H1 (cell line): ENCODE data around the gene GPATCH2. TPM values are rescaled to one million over a fixed set of nuclear protein-coding genes. Genes with fewer than 3 reads are reported as not detected.

Experiments
- ATF3 ChIP-seq: IDR thresholded peaks from 2 replicates; pipeline ENCODE4 v1.6.1; 2011; ENCODE audit warnings: low read depth, mild to moderate bottlenecking, low read length; ENCODE audit not compliant: insufficient read depth
- CBX8 ChIP-seq: fragments of 300-800, 300-1000 bp; sonication (generic); IDR thresholded peaks from 2 replicates; pipeline ENCODE4 v1.7.1; 2016; ENCODE audit warnings: low read depth, low read length, borderline replicate concordance
- CHD1 ChIP-seq: IDR thresholded peaks from 2 replicates; pipeline ENCODE4 v1.6.1; 2012; ENCODE audit warnings: low read depth, low read length, improper control_type of control experiment
- CREB1 ChIP-seq: IDR thresholded peaks from 2 replicates; pipeline ENCODE4 v1.6.1; 2012; ENCODE audit warnings: inconsistent platforms
- E2F6 ChIP-seq: IDR thresholded peaks from 2 replicates; pipeline ENCODE4 v1.6.1; 2012; ENCODE audit warnings: inconsistent platforms
- EP300 ChIP-seq, 2 experiments: IDR thresholded peaks; 1 replicate in 1 of 2; 2 replicates in 1 of 2; pipeline ENCODE4 v1.6.1; 2011 to 2012; ENCODE audit warnings: low read depth in 2 of 2, low read length in 2 of 2, mild to moderate bottlenecking in 2 of 2, borderline replicate concordance in 1 of 2, inconsistent platforms in 1 of 2, moderate library complexity in 1 of 2
- GABPA ChIP-seq: IDR thresholded peaks from 2 replicates; pipeline ENCODE4 v1.6.1; 2011; ENCODE audit warnings: mild to moderate bottlenecking, low read length, moderate library complexity, borderline replicate concordance; ENCODE audit not compliant: insufficient read depth
- KDM5A ChIP-seq: fragments of 200-600 bp; IDR thresholded peaks from 2 replicates; pipeline ENCODE4 v1.7.1; 2012; ENCODE audit warnings: mild to moderate bottlenecking, low read length, inconsistent platforms, mixed read lengths
- MAFK ChIP-seq: IDR thresholded peaks from 2 replicates; pipeline ENCODE4 v1.6.1; 2012; ENCODE audit warnings: low read depth, mild to moderate bottlenecking, improper control_type of control experiment, low read length
- MAX ChIP-seq: IDR thresholded peaks from 2 replicates; pipeline ENCODE4 v1.6.1; 2012; ENCODE audit warnings: inconsistent platforms
- POLR2AphosphoS5 ChIP-seq: IDR thresholded peaks from 2 replicates; pipeline ENCODE4 v1.6.1; 2011; ENCODE audit warnings: low read depth, low read length
- RXRA ChIP-seq: IDR thresholded peaks from 2 replicates; pipeline ENCODE4 v1.6.1; 2011; ENCODE audit warnings: low read depth, mild to moderate bottlenecking, low read length, moderate library complexity; ENCODE audit not compliant: insufficient read depth
- SAP30 ChIP-seq: fragments of 300-600 bp; sonication (generic); IDR thresholded peaks from 2 replicates; pipeline ENCODE4 v1.7.1; 2012; ENCODE audit warnings: low read length, moderate library complexity, mild to moderate bottlenecking, inconsistent platforms; ENCODE audit not compliant: insufficient read depth, insufficient replicate concordance
- SIN3A ChIP-seq, 2 experiments: IDR thresholded peaks in 1 of 2; conservative IDR thresholded peaks in 1 of 2; 2 replicates each; pipeline ENCODE4 v1.6.1; 2011 to 2012; ENCODE audit warnings: low read length in 2 of 2, improper control_type of control experiment in 1 of 2, low read depth in 1 of 2, mild to moderate bottlenecking in 1 of 2
- SIRT6 ChIP-seq: IDR thresholded peaks from one replicate; pipeline ENCODE4 v1.7.1; 2012; ENCODE audit warnings: low read length, inconsistent platforms
- SIX5 ChIP-seq: IDR thresholded peaks from 2 replicates; pipeline ENCODE4 v1.6.1; 2011; ENCODE audit warnings: mild to moderate bottlenecking, low read depth, low read length
- SP1 ChIP-seq: IDR thresholded peaks from 2 replicates; pipeline ENCODE4 v1.6.1; 2011; ENCODE audit warnings: low read depth, low read length
- TBP ChIP-seq: IDR thresholded peaks from 2 replicates; pipeline ENCODE4 v1.6.1; 2011; ENCODE audit warnings: low read depth, low read length, improper control_type of control experiment
- TCF12 ChIP-seq: IDR thresholded peaks from 2 replicates; pipeline ENCODE4 v1.6.1; 2011; ENCODE audit warnings: low read depth, mild to moderate bottlenecking, low read length
- polyA plus RNA-seq, 7 experiments: library from polyadenylated mRNA; depleted of rRNA in 3 of 7; stranded (reverse) in 5 of 7; unstranded in 2 of 7; fragments of >200 nt in 5 of 7; fragments of 200-250 nt in 2 of 7; gene quantifications; 1 replicate in 5 of 7; 2 replicates in 1 of 7; 4 replicates in 1 of 7; pipeline versions ENCODE4 v1.2.1 to v1.2.3, GENCODE V29; 2011 to 2013; ENCODE audit warnings: missing spikeins in 2 of 7, mixed read lengths in 2 of 7
- total RNA-seq: library from RNA; stranded (reverse); fragmentation: NEBNext Ultra II Directional; extraction: Animal tissue kit (Norgen Biotek cat#: 25700); gene quantifications from 2 replicates; pipeline ENCODE4 v1.2.1, GENCODE V29; 2021
- TF ChIP-seq, protein P1 (sequence below): IDR thresholded peaks from 2 replicates; pipeline ENCODE4 v1.6.1; 2012; ENCODE audit warnings: low read length, inconsistent platforms

GPATCH2 gene
- total and polyA plus RNA-seq, 2 of the 8 experiments (the other 6 are each of a cell fraction or from before 2014, with no cell fraction given) = 3.9 to 13.1 TPM

- TF ChIP-seq SIRT6 = no peak
- no peak for TF ChIP-seq SP1
- peak; percentile 93 for TF ChIP-seq POLR2AphosphoS5
- peak; percentile 77; the same call in 1 of the 2 replicates for TF ChIP-seq GABPA
- 0 out of 2 replicates have a peak, but pooled peaks have one; percentile 6 for TF ChIP-seq CREB1
- no peak for TF ChIP-seq TCF12
- TF ChIP-seq MAFK = no peak
- peak; percentile 73 for TF ChIP-seq TBP
- TF ChIP-seq SIN3A (conservative IDR thresholded peaks at IDR 0.05 in 1 of 2, IDR thresholded peaks at IDR 0.05 in 1 of 2; ENCODE audit: low read depth in 1 of 2, low read length in 2 of 2) = peak in 1 of 2 experiments; percentile 81; a peak in 2 of 4 replicates
- TF ChIP-seq CBX8 = no peak
- TF ChIP-seq KDM5A = no peak
- TF ChIP-seq E2F6 = peak; percentile 42; the same call in 1 of the 2 replicates
- peak; percentile 52 for TF ChIP-seq SIX5
- TF ChIP-seq CHD1 = peak; percentile 94
- TF ChIP-seq RXRA = no peak
- TF ChIP-seq SAP30 = peak; percentile 93
- TF ChIP-seq, protein P1, sequence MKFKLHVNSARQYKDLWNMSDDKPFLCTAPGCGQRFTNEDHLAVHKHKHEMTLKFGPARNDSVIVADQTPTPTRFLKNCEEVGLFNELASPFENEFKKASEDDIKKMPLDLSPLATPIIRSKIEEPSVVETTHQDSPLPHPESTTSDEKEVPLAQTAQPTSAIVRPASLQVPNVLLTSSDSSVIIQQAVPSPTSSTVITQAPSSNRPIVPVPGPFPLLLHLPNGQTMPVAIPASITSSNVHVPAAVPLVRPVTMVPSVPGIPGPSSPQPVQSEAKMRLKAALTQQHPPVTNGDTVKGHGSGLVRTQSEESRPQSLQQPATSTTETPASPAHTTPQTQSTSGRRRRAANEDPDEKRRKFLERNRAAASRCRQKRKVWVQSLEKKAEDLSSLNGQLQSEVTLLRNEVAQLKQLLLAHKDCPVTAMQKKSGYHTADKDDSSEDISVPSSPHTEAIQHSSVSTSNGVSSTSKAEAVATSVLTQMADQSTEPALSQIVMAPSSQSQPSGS = no peak
- peak in 1 of 2 experiments; percentile 98; a peak in 2 of 3 replicates for TF ChIP-seq EP300 (IDR thresholded peaks at IDR 0.05; ENCODE audit: borderline replicate concordance in 1 of 2, low read depth in 2 of 2, low read length in 2 of 2)
- TF ChIP-seq MAX = peak; percentile 75
- TF ChIP-seq ATF3 = no peak
These were observed at the start of gene GPATCH2, which contains the start of gene SPATA17 (continued) for GRCh38 chr1:217630711-217631591.
